ENCODE results near the gene WNT7B. TPM values are rescaled to one million over a fixed set of nuclear protein-coding genes. Genes with fewer than 3 reads are reported as not detected.

Gene WNT7B
- total and polyA plus RNA-seq, 3 donors from 2014 or later = 0.65 to 1.9 (median 1.3) TPM

GRCh38 chr22:45910928-45911467 lies 66.0 kb downstream of the WNT7B start:
- intact Hi-C loops (cut with DNase I; ENCODE audit: low total_unique reads) = no loop called here
- H3K4me1 ChIP-seq = no peaks in the 10 kb centered on the region
- no peaks in the 10 kb centered on the region for H3K9me3 ChIP-seq
- no peaks in the 10 kb centered on the region for H3K36me3 ChIP-seq (ENCODE audit: low read depth, missing control alignments)
- DNase-seq = no peak
- no peak for TF ChIP-seq CTCF (IDR thresholded peaks at IDR 0.05)
- TF ChIP-seq POLR2A (IDR thresholded peaks at IDR 0.05) = no peak
- no peaks in the 10 kb centered on the region for H3K27me3 ChIP-seq
- 86 to 92% methylated on average over 2 to 17 of the region's 17 CpGs for WGBS, 2 donors
- H3K4me3 ChIP-seq = no peak overlapping the region
- no peak overlapping the region for H3K27ac ChIP-seq

- Histone ChIP-seq H3K4me3 (no peak overlapping the region), H3K4me1 (no peaks in the 10 kb centered on the region), H3K27me3 (no peaks in the 10 kb centered on the region), H3K27ac (no peak overlapping the region), H3K36me3 (ENCODE audit: low read depth, missing control alignments) (no peaks in the 10 kb centered on the region), H3K9me3 (no peaks in the 10 kb centered on the region)
- TF ChIP-seq CTCF (IDR thresholded peaks at IDR 0.05) (no peak), POLR2A (IDR thresholded peaks at IDR 0.05) (no peak)
- 78 to 94% methylated on average over 6 of the region's 6 CpGs for WGBS, 2 donors
- intact Hi-C loops (cut with DNase I; ENCODE audit: low total_unique reads) = no loop called here
- no peak for DNase-seq
Measured at GRCh38 chr22:45908961-45909360, 68.0 kb downstream of the WNT7B start.

- TF ChIP-seq POLR2A (IDR thresholded peaks at IDR 0.05) = no peak
- TF ChIP-seq CTCF (IDR thresholded peaks at IDR 0.05) = no peak
- Histone ChIP-seq H3K36me3 (ENCODE audit: low read depth, missing control alignments) (no peaks in the 10 kb centered on the region), H3K27ac (no peak overlapping the region), H3K27me3 (no peaks in the 10 kb centered on the region), H3K9me3 (no peaks in the 10 kb centered on the region), H3K4me1 (no peaks in the 10 kb centered on the region), H3K4me3 (no peak overlapping the region)
- WGBS, 2 donors = 88% methylated on average over 11 of the region's 12 CpGs; no CpG with 5 or more reads in 1 of the 2 donors
- no peak for DNase-seq
- intact Hi-C loops (cut with DNase I; ENCODE audit: low total_unique reads) = no loop called here
Measured at GRCh38 chr22:45907996-45908395, 69.0 kb downstream of the WNT7B start.

- H3K4me3 ChIP-seq = no peak overlapping the region
- intact Hi-C loops (cut with DNase I; ENCODE audit: low total_unique reads) = no loop called here
- TF ChIP-seq CTCF (IDR thresholded peaks at IDR 0.05) = no peak
- TF ChIP-seq POLR2A (IDR thresholded peaks at IDR 0.05) = no peak
- no peaks in the 10 kb centered on the region for H3K27me3 ChIP-seq
- DNase-seq = no peak
- no peaks in the 10 kb centered on the region for H3K36me3 ChIP-seq (ENCODE audit: low read depth, missing control alignments)
- no peak overlapping the region for H3K27ac ChIP-seq
- WGBS, 2 donors = 76 to 97% methylated on average over 15 of the region's 15 CpGs
- H3K9me3 ChIP-seq = no peaks in the 10 kb centered on the region
- H3K4me1 ChIP-seq = no peaks in the 10 kb centered on the region
Measured at GRCh38 chr22:45907378-45907777, 69.6 kb downstream of the WNT7B start.

GRCh38 chr22:45906946-45907345 lies 70.0 kb downstream of the WNT7B start:
- no peak overlapping the region for H3K27ac ChIP-seq
- no peaks in the 10 kb centered on the region for H3K36me3 ChIP-seq (ENCODE audit: low read depth, missing control alignments)
- no peaks in the 10 kb centered on the region for H3K9me3 ChIP-seq
- TF ChIP-seq CTCF (IDR thresholded peaks at IDR 0.05) (no peak), POLR2A (IDR thresholded peaks at IDR 0.05) (no peak)
- 82% methylated on average over 12 of the region's 13 CpGs; no CpG with 5 or more reads in 1 of the 2 donors for WGBS, 2 donors
- no peak overlapping the region for H3K4me3 ChIP-seq
- H3K27me3 ChIP-seq = no peaks in the 10 kb centered on the region
- no peak for DNase-seq
- no peaks in the 10 kb centered on the region for H3K4me1 ChIP-seq
- intact Hi-C loops (cut with DNase I; ENCODE audit: low total_unique reads) = no loop called here

Data from testis (tissue), 3 donors.